K562 (cell line): ENCODE data around the gene SLC27A4. TPM values are rescaled to one million over a fixed set of nuclear protein-coding genes. Genes with fewer than 3 reads are reported as not detected.

ENCODE experiments used
- BRCA1 ChIP-seq, 2 experiments: fragments of 450-650 bp in 1 of 2; sonication (generic) in 1 of 2; formaldehyde crosslinking in 1 of 2; IDR thresholded peaks; 2 replicates each; pipeline versions ENCODE4 v1.5.0 to v1.6.1; 2017 to 2020; ENCODE audit warnings: mild to moderate bottlenecking in 1 of 2, missing genetic modification reagents in 1 of 2
- CBX8 ChIP-seq: fragments of 200-600 bp; sonication (generic); IDR thresholded peaks from 2 replicates; pipeline ENCODE4 v1.6.1; 2012; ENCODE audit warnings: borderline replicate concordance, mixed run types, low read depth, mild to moderate bottlenecking, moderate library complexity, mixed read lengths, low read length, control low read depth, inconsistent platforms; ENCODE audit not compliant: poor library complexity, severe bottlenecking; ENCODE audit errors: extremely low read depth
- CHD2 ChIP-seq: IDR thresholded peaks from 2 replicates; pipeline ENCODE4 v1.6.1; 2011; ENCODE audit warnings: low read depth, low read length
- CHD4 ChIP-seq: fragments of 200-600 bp; sonication (generic); IDR thresholded peaks from 3 replicates; pipeline ENCODE4 v1.6.1; 2012; ENCODE audit warnings: low read depth, mild to moderate bottlenecking, mixed read lengths, low read length, inconsistent platforms; ENCODE audit not compliant: insufficient read depth, insufficient replicate concordance, poor library complexity, severe bottlenecking
- CREBBP ChIP-seq: IDR thresholded peaks from one replicate; pipeline ENCODE4 v1.6.1; 2012; ENCODE audit warnings: low read depth, mild to moderate bottlenecking, control low read depth, inconsistent platforms, low read length
- GABPA ChIP-seq: fragments of 200-800 bp; sonication (Bioruptor generic); conservative IDR thresholded peaks from 2 replicates; pipeline ENCODE4 v1.6.1; 2016; ENCODE audit warnings: low read depth, missing genetic modification characterization, missing compliant biosample characterization
- HDAC8 ChIP-seq: fragments of 450-650 bp; IDR thresholded peaks from 2 replicates; pipeline ENCODE4 v1.6.1; 2016; ENCODE audit warnings: mild to moderate bottlenecking, missing genetic modification characterization, moderate library complexity, missing compliant biosample characterization
- L3MBTL2 ChIP-seq: fragments of 450-650 bp; IDR thresholded peaks from 2 replicates; pipeline ENCODE4 v1.6.1; 2016; ENCODE audit warnings: mild to moderate bottlenecking, moderate library complexity
- MAX ChIP-seq: sonication (generic); formaldehyde crosslinking; IDR thresholded peaks from 2 replicates; pipeline ENCODE4 v1.9.0; 2022; ENCODE audit warnings: mild to moderate bottlenecking, missing genetic modification reagents
- NKRF ChIP-seq: fragments of 450-650 bp; IDR thresholded peaks from 2 replicates; pipeline ENCODE4 v1.6.1; 2016; ENCODE audit warnings: borderline replicate concordance
- NR0B1 ChIP-seq: fragments of 450-650 bp; IDR thresholded peaks from one replicate; pipeline ENCODE4 v1.6.1; 2018; ENCODE audit warnings: mild to moderate bottlenecking, moderate library complexity; ENCODE audit not compliant: partially characterized antibody
- PYGO2 ChIP-seq: fragments of 450-650 bp; IDR thresholded peaks from 2 replicates; pipeline ENCODE4 v1.6.1; 2016; ENCODE audit warnings: mild to moderate bottlenecking, missing genetic modification characterization, moderate library complexity, missing compliant biosample characterization
- RBM15 ChIP-seq: fragments of 200-400 bp; formaldehyde crosslinking; IDR thresholded peaks from 2 replicates; pipeline ENCODE4 v1.6.1; 2018; ENCODE audit warnings: mild to moderate bottlenecking, low read length, moderate library complexity; ENCODE audit not compliant: insufficient read depth
- TBL1XR1 ChIP-seq, 2 experiments: IDR thresholded peaks; 2 replicates each; pipeline ENCODE4 v1.6.1; 2012; ENCODE audit warnings: improper control_type of control experiment in 2 of 2, low read length in 2 of 2, mild to moderate bottlenecking in 1 of 2
- TEAD1 ChIP-seq, 2 experiments: fragments of 450-650 bp in 1 of 2; sonication (generic) in 1 of 2; formaldehyde crosslinking; IDR thresholded peaks; 2 replicates each; pipeline versions ENCODE4 v1.4.0 to v1.8.0; 2020 to 2022; ENCODE audit warnings: mild to moderate bottlenecking in 2 of 2, missing genetic modification reagents in 1 of 2
- THRB ChIP-seq: fragments of 450-650 bp; formaldehyde crosslinking; conservative IDR thresholded peaks from 2 replicates; pipeline ENCODE4 v1.4.0; 2022; ENCODE audit warnings: mild to moderate bottlenecking, missing genetic modification characterization
- ZBTB43 ChIP-seq: sonication (generic); formaldehyde crosslinking; IDR thresholded peaks from 2 replicates; pipeline ENCODE4 v1.8.0; 2023; ENCODE audit warnings: mild to moderate bottlenecking, missing genetic modification reagents
- ZNF280B ChIP-seq: fragments of 250-450 bp; sonication (Bioruptor Pico); IDR thresholded peaks from 2 replicates; pipeline ENCODE4 v1.5.1; 2021; ENCODE audit warnings: mild to moderate bottlenecking
- polyA plus RNA-seq, 8 experiments: library from polyadenylated mRNA; depleted of rRNA in 4 of 8; stranded (reverse) in 5 of 8; unstranded in 3 of 8; fragments of >200 nt; fragmentation: Nextera tagmentation in 2 of 8; fragmentation: Illumina TruSeq in 1 of 8; extraction: Ambion mirVana in 2 of 8; extraction: Trizol in 1 of 8; gene quantifications; 2 replicates each; pipeline versions ENCODE4 v1.2.1 to v1.2.3, GENCODE V29; 2011 to 2014; ENCODE audit warnings: inconsistent platforms in 1 of 8, missing spikeins in 1 of 8
- total RNA-seq, 7 experiments: library from RNA; depleted of rRNA in 6 of 7; stranded (reverse); fragments of >200 nt in 6 of 7; fragmentation: Illumina TruSeq in 2 of 7; extraction: Trizol in 2 of 7; gene quantifications; 2 replicates each; pipeline versions ENCODE4 v1.2.1 to v1.2.3, GENCODE V29; 2011 to 2021; ENCODE audit warnings: low replicate concordance in 1 of 7

The SLC27A4 gene
- total and polyA plus RNA-seq, 9 of the 15 experiments (the other 6 are each of a cell fraction or from before 2014, with no cell fraction given) = 0.25 to 35.7 (median 14.0) TPM

- TF ChIP-seq RBM15 = no peak
- no peak for TF ChIP-seq ZBTB43 (CRISPR knock-in tag)
- TF ChIP-seq TBL1XR1 (IDR thresholded peaks at IDR 0.05; ENCODE audit: low read length in 2 of 2) = no peak
- TF ChIP-seq THRB (CRISPR knock-in tag) = no peak
- TF ChIP-seq NKRF = peak; percentile 61
- no peak for TF ChIP-seq CBX8
- TF ChIP-seq L3MBTL2 = no peak
- TF ChIP-seq CREBBP = no peak
- TF ChIP-seq ZNF280B = no peak
- no peak for TF ChIP-seq BRCA1 (IDR thresholded peaks at IDR 0.05)
- TF ChIP-seq BRCA1 (CRISPR knock-in tag; IDR thresholded peaks at IDR 0.05) = no peak
- TF ChIP-seq GABPA = no peak
- no peak for TF ChIP-seq TEAD1 (CRISPR knock-in tag; IDR thresholded peaks at IDR 0.05)
- TF ChIP-seq CHD4 = peak; percentile 79
- 0 out of 2 replicates have a peak, but pooled peaks have one; percentile 9 for TF ChIP-seq CHD2
- TF ChIP-seq NR0B1 = no peak
- TF ChIP-seq MAX (CRISPR knock-in tag) = no peak
- no peak for TF ChIP-seq PYGO2 (tag)
- TF ChIP-seq HDAC8 (tag) = no peak
These were observed 536 bp downstream of the SLC27A4 start (continued) for GRCh38 chr9:128340691-128341434.
